LoVo (cell line): ENCODE results near the gene ADGRG7.
"Not testable (repeated sequence)": the region's sequence is repeated elsewhere in the genome, so short reads cannot be mapped to it uniquely, and the experiment has no call there.

ENCODE experiments used
- DNase-seq: peaks from one replicate; pipeline ENCODE4 v3.0.0-alpha.2; 2016; ENCODE audit warnings: low spot score

The ADGRG7 gene

DNA sequence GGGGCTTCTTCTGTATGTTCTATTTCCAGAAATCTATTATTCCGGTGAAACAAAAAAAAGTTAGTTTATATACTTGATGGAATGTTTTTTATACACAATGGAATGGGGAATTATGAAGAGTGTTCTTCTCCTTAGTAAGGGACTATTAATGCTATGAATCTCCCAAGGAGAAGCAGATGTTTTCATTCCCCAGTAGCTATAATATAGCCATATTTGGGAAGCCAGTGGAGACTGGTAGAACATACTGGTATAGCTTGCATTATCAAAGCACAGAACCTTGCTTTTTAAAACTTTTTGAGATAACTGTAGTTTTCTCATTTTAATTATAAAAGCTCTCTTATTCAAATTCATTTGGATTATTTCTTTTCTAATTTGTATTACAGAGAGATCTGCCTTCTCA, 38.3 kb downstream of the ADGRG7 start:
- DNase-seq, result no peak

DNA sequence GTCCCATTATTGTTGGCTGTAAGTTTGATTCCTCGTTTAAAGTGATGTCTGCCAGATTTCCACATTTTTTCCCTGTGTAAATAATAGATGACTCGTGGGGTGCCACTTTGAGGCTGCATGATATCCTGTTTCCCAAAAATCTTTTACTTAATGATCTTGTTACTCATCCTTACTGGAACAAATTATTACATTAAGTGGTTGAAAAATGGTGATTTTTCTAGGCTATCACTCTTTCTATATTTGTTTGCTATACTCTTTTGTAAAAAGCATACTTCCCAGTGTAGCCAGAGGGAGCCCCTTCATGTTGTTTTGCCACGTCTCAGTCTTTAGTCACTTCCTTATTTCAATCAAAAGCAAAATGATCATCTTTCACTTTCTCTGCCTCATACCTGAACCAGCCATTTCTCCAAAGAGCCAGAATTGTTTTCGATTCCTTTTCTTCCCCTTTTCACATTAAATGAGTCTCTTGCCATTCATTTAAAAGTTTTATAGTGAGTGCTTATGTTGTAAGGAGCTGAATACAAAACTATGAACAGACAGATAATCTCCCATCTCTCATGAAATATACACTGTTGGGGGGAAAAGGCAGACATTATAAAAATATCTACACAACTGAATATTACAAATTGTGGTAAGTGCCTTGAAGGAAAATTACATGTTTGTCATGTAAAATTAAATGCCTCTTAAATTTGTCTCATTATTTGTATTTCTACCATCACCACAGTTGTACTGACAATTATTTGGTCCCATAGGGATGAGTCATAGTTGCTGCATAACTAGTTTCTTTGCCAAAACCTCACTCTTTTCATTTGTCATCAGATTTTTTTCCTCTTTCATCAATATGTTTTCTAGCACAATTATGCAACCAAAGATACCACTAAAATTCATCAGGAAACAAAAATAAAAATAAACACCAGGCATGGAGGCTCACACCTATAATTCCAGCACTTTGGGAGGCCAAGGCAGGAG, 41.5 kb downstream of the ADGRG7 start:
- DNase-seq, result no peak

DNA sequence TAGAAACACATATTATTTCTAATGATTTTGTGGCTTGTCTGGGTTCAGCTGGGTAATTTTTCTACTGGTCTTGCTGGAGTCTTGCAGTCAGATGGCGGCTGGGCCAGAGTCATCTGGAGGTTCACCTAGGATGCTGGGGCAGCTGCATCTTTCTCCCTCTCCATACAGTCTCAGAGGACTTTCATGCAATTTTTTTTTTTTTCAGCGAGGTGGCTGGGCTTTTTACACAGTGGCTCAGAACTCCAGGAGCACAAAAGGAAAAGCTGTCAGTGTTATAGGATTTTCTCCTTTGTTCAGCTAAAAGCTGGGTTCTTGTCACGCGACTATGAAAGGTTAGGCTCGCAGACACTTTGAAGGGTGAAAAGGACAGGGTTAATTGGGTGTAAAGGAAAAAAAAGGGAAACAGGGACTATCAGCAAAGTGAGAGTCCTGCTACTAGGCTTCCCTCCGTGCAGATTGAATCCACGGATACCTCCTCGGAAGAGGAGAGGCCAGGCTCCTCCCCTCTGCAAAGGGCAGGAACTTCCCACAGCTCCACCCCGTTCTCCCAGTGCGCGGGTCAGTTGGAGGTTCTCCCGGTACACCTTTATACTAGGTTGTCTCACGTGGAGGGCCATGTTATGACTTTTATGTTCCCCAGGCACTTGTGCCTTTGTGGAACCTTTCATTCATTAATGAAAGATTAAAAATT, 44.3 kb downstream of the ADGRG7 start:
- no peak for DNase-seq

DNA sequence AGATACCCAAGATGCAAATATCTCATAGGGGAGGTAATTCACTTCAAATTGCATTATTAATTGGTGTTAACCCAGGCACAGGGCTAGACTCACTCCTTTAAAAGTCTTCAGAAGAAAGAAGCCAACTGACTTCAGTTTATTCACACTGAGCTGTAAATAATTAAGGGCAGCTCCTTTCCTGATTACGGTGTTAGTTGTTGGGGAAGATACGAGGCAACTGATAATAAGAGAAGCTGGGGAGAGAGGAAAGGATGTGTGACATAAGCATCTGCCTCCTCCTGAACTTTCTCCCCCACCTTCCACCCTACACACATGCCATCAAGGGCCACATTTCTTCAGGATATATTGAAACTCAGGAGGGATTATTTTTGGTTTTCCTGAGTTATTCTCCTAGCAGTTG, 47.5 kb downstream of the ADGRG7 start:
- no peak for DNase-seq

DNA sequence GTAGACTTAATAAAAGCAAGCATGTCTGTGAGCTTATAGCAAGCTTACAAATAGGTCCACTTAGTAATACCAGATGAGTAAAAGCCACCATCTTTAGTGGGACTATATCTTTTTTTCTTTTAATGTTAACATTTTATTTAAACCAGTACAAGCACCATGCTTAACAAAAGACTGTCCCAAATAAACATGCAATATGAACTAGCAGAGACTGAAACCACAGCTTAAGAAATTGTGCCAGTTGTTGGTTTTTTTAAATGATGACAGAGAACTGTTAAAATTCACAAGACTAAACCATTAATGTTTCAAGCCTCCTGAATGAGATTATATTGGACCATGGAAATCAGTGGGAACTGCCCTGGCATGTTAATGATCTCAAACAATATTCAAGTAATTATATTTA, 51.9 kb downstream of the ADGRG7 start:
- not testable (repeated sequence) for DNase-seq

DNA sequence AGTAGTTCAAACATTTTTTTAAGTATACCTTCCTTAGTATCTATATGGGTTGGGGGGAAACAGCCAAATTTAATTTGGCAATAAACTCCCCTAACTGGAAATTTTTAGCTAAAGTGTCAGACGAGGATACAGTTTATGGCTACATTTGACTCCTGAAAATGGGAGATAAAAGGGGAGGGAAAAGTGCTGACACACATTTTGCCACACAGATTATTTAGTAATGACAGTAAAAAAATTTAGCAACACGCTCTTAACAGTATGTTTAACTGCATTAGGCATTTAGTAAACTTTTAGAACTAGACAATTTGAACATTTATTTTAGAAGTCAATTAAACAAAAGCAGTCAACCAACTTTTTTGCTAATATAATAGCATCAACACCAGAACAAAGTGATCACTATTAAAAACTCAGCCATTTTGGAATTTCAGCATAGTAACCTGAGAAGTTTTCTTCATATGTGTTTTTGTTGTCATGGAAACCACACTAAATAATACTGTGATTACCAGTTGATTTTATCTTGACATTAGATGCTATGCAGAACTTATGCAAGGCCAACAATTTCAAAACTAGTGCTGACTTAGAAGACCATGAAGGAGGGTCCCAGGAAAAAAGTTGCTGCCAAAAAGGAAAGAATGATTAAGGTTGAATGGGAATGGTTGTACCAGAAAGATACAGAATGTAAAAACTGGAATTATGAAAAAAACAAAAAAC, 52.9 kb downstream of the ADGRG7 start:
- no peak for DNase-seq

DNA sequence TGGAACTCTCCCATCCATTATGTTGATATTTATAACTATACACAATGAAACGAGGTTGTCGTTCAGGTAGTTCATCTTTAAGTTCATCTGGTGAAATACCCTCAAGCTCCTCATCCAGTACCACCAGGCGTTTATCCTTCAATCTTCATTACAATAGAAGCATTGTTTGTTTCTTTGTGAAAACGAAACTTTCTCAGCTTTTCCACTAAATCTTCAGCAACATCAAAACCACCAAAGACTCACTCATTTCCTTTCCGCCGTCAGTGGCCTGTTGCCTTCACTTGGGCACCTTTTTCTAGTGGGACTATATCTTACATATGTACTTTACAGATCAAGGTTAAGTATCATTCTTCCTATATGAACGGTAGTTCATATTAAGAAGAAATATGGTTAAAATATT, 55.8 kb downstream of the ADGRG7 start:
- DNase-seq, result no peak

DNA sequence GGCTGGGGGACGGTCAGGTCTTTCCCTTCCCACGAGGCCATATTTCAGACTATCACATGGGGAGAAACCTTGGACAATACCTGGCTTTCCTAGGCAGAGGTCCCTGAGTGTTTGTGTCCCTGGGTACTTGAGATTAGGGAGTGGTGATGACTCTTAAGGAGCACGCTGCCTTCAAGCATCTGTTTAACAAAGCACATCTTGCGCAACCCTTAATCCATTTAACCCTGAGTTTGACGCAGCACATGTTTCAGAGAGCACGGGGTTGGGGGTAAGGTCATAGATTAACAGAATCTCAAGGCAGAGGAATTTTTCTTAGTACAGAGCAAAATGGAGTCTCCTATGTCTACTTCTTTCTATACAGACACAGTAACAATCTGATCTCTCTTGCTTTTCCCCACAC, 57.3 kb downstream of the ADGRG7 start:
- not testable (repeated sequence) for DNase-seq

DNA sequence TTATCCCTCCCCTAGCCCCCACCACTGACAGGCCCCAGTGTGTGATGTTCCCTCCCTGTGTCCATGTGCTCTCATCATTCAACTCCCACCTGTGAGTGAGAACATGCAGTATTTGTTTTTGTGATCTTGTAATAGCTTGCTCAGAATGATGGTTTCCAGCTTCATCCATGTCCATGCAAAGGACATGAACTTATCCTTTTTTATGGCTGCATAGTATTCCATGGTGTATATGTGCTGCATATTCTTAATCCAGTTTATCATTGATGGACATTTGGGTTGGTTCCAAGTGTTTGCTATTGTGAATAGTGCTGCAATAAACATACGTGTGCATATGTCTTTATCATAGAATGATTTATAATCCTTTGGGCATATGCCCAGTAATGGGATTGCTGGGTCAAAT, 57.9 kb downstream of the ADGRG7 start:
- DNase-seq, result not testable (repeated sequence)

DNA sequence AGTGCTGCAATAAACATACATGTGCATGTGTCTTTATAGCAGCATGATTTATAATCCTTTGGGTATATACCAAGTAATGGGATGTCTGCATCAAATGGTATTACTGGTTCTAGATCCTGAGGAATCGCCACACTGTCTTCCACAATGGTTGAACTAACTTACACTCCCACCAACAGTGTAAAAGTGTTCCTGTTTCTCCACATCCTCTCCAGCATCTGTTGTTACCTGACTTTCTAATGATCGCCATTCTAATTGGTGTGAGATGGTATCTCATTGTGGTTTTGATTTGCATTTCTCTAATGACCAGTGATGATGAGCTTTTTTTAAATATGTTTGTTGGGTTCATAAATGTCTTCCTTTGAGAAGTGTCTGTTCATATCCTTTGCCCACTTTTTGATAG, 61.6 kb downstream of the ADGRG7 start:
- DNase-seq, result not testable (repeated sequence)

DNA sequence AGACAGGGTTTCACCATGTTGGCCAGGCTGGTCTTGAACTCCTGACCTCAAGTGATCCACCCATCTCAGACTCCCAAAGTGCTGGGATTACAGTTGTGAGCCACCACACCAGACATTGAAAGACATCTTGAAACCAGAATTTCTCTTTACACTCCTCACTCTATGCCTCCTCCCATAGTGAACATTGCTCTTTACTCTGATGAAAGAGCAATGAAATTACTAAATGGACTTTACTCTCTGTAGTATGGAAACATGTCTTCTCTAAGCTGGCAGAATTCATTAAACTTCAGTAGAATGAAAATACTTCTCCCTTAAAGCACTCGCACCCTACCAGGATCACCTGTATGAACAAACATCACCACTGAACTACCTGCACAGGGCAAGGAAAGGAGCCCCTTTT, 72.1 kb downstream of the ADGRG7 start:
- no peak for DNase-seq

DNA sequence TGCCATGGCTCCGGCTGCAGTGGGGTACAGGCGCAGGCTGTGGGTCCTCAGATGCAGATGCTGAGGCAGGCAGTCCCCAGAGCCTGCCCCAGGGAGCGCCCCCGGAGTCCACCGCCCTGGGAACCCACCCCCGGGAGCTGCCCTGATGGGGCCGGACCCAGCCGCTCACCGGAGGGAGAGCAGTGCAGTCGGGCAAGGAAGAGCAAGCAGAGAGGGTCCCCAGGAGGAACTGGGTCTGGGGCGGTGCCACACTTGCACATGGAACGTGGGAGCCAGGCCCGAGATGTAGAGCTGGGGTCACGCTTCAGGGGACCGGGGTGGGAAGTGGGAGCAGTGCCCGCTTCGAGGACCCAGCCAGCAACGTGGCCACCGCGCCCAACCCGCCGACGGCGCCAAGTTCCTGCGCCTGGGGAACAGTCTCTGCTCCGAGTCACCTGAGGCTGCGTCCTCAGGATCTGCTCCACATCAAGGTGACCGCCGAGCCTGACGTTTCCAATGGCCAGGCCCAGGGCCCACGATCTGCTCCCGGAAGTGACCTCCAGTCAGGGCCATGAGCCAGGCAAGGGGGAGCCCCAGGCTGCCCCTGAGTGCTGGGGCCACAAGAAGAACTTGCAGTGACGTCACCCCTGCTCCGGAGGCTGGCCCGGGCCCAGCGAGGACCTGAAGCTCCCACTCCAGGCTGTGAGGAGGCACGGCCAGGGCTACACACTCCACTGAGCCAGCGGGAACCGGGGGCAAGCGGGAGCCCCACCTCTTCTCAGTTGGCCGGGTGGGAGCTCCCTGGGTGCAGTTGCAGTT, 72.9 kb downstream of the ADGRG7 start:
- DNase-seq, result no peak

DNA sequence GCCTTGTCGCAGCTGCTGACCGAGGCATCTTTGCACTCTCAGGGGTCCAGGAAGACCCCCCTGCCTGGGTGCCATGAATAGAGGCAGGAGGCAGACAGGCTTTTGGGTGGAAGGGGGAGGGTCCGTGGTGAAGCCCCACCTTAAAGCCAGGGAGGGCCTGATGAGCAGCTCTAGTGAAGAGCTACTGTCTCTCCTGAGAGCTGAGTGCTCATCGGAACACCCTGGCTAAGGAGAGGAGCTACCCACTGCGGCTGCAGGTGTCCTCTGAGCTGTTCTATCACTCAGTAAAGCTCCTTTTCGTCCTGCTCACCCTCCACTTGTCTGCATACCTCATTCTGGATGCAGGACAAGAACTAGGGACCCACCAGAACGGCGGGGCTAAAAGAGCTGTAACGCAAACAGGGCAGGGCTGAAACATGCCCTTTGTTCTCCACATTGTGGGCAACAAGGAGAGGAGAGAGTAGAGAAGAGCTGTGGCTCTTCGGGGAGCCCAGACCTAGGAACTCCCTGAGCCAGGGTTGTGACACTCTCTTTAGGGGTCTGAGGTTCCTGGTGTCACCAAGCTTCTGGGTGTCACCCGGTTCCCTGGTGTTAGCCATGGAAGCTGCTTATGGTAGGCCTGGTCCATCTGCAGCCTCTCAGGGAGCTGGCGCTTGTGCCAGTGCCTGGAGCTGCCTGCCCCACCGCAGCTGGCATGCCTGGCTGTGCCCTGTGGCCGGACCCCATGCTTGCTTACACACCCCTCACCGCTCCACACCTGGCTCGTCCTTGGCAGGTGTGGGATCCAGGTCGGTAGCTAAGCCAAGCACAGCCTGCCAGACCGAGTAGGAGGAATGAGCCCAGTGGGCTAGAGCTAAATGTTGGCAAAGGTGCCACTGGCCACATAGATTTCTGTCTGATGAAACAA, 73.7 kb downstream of the ADGRG7 start:
- no peak for DNase-seq

DNA sequence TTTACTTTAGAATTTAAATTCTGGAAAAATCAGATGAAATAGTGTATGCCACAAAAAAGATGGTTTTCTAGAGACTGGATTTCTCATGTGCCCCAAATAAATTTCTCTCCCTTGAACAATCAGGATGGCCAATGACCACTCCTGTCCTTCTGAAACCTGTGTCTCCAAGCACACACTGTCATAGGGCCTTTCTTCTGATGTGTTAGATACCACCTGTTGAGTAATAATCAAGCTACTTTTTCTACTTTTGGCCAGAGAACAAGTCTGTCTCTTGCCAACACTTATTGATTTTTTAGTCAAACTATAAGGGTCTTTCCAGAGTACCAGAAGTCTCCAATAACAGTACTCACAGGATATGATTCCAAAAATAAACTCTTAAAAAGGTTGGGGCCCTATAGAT, 83.8 kb downstream of the ADGRG7 start:
- no peak for DNase-seq

DNA sequence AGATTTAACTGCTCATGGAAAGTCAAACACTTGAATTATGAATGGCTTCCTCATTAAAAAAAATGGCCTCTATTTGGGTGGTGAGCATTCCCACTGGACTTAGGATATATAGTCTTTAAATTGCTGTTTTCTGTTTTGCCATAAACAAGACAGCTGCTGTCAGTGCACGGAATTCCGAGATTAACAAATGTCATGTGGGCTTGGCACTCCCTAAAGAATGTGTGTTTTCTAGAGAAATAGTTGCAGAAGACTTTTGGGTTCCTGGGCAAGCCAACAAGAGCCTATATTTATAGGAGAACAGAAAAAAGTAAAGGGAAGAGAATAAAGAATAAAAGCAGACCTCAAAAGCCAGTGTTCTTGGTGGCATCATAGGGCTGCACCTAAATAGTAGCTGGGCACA, 86.3 kb downstream of the ADGRG7 start:
- no peak for DNase-seq

DNA sequence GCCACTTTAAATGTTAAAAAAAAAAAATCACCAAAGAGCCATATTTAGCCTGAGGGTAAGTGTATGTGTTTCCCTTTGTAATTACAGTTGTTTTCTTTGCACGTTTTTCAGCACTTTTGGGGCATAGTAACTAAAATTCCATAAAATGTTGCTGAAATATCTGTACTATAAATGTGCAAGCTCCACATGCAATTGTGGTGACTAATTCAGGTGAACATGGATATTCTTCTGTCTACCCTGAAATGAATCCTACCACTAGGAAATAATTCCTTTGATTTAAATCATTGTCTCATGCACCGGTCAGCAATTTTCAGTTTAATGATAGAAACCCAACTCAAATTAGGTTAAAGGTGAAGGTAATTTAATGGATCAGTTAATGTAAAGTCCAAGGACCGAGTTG, 86.8 kb downstream of the ADGRG7 start:
- DNase-seq, result no peak

DNA sequence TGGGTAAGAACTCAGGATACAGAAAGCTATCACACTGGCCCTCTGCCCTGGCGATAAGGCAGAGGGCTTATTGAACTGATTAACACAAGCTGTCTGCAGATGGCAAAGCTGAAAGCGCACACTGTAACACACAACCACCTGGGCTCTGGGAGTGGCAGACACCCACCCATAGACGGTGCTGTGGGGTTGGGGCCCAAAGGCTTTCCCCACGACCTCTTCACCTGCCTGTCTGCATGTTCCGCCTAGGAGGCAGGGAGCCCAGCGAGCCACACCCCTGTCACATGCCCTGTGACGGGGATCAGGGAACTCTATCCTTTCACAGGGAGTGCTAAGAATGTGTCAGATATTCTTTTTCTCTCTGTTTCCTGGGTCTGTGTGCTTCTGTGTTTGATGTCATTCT, 87.8 kb downstream of the ADGRG7 start:
- DNase-seq, result no peak

DNA sequence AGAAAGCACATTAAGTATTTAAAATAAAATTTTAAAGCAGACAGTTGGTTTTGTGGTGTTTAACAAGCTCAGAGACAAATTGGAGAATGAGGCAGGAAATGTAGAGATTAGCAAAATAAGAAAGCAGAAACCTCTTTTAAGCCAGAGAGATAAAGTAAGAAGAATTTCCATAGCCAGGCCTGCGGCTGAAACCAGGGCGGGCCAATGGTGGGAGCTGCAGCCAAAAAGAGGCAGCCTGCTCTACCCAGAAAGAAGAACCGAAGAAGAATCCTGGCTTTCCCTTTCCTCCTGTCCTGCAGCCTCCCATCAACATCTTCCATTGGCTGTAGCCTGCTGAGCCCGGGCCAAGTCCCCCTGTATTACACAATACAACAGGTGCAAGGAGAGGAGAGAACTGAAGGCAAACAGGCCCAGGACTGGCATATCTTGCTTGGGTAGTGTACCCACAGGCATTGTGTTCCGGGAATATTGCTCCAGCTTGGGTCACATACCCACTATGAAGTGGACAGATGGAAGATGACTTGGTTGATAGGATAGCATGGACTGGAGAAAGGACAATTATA, 88.4 kb downstream of the ADGRG7 start:
- DNase-seq, result no peak

DNA sequence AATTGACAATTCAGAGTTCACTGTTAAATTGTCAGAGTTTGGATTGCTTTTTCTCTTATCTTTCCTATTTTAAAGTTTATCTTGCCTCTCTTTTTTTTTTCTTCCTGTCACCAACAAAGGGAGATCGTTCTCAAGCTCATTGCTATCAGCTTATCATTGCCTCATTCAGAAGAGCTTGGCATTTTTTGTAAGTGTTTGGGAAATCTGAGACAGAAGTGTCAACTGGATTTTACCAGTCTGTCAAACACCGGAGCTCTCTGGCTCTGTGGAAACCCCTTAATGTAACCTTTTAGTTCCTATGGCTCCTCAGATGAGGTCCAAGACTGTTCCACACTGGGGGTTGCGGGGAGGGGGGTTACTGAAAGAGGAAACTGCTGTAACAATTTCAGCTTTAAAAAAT, 89.3 kb downstream of the ADGRG7 start:
- no peak for DNase-seq

DNA sequence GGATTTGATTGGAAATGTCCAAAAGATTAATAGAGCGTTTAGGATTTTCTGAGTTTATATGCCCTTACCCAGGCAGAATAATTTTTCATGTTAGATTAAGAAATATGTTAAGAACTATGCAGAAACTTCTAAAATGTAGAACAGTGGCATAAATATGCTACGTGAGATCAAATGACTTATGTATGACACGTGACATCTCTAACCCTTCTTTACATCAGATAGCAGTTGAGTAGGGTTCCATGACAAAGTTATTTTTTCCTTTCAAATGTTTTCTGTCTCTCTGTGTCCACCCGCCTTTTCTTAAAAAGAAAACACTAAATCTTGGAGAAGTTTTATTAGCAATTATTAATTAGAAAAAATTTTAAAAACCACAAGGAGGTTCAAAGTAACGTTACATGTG, 91.3 kb downstream of the ADGRG7 start:
- no peak for DNase-seq
